Left colon (tissue), 2 donors: ENCODE measurements around the gene FGGY. TPM values are rescaled to one million over a fixed set of nuclear protein-coding genes. Genes with fewer than 3 reads are reported as not detected.
A peak's percentile ranks its signal among the peaks of the same experiment; 100 is the strongest.
"Not testable (repeated sequence)": the region's sequence is repeated elsewhere in the genome, so short reads cannot be mapped to it uniquely, and the experiment has no call there.

Experiments
- ATAC-seq: fragments of 200-7000 bp; cut with Tn5 transposase; one replicate; pipeline ENCODE4 v1.9.1; 2020; ENCODE audit warnings: mild to moderate bottlenecking, moderate library complexity
- DNase-seq, 2 donors: peaks; one replicate each; pipeline ENCODE4 v3.0.0-alpha.2; 2020
- intact Hi-C, 2 donors: fragments of 100-400 bp; cut with DNase I in 1 of 2; cut with micrococcal nuclease in 1 of 2; formaldehyde crosslinking; loops; one replicate each; pipeline versions ENCODE4 v1.11.2 to v1.14.0; 2022; cut with DNase I, micrococcal nuclease
- total RNA-seq, 2 donors: library from RNA; stranded (reverse); fragmentation: NEBNext Ultra II Directional; extraction: Animal tissue kit (Norgen Biotek cat#: 25700); gene quantifications; one replicate each; pipeline ENCODE4 v1.2.1, GENCODE V29; 2021
- donor health status: DM: no; HTN: no; CAD: no.
- donor health status: DM: yes; HTN: yes; CAD: no.

Gene FGGY
- total RNA-seq, 2 donors from 2014 or later, result 17.3 to 24.1 TPM

DNA sequence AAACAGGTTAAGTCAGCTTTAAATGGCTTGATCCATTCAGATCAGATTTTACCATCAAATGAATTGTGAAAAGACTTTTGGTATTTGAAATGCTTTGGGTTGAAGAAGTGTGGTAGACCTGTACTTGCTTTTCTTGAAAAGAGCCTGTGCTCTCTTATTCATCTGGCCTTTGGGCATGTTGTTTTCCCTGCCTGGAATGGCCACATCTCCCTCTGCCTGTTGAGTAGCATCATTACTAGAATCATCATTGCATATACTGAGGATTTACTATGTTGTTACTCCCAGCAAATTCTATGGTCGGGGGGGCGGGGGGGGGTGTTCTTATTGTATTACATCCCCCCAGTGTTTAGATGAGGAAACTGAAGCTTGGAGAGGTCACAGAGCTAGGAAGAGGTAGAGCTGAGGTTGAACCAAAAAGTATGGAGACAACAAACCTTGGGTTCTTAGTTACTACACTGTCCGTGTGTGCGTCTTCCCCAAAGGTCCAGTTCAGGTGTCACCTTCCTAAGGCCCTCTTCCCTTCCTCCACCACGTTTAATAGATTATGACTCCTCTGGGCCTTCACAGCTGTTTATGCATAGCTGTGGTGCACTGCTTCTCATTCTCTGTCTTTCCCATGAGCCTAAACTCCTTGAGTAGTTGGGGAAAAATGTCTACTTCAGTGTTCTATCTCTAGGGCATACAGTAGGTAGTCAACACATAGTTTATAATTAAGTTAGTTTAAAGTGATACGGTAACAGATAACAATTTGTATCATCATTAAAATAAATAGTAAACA, 271.5 kb downstream of the FGGY start:
- DNase-seq, result no peak
- ATAC-seq, result no peak
- intact Hi-C loops, result no loop called here

DNA sequence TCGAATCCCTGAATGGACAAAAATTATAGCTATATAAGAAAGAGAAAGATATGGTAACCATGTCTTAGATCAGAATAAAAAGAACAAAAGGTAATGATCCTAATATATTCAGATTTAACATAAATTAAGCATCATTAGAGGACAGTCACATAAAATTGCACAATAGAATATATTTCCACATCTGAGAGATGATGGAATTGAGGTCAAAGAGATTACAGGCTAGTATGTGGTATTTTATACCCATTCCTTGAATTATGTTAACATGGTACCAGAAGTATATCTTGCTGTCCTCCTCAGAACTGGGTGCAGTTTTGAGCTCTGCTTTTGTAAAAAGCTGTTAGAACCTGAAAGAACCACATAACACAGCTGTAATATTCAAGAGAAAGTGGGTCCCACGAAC, 272.3 kb downstream of the FGGY start:
- intact Hi-C loops, result no loop called here
- no peak for DNase-seq
- no peak for ATAC-seq

DNA sequence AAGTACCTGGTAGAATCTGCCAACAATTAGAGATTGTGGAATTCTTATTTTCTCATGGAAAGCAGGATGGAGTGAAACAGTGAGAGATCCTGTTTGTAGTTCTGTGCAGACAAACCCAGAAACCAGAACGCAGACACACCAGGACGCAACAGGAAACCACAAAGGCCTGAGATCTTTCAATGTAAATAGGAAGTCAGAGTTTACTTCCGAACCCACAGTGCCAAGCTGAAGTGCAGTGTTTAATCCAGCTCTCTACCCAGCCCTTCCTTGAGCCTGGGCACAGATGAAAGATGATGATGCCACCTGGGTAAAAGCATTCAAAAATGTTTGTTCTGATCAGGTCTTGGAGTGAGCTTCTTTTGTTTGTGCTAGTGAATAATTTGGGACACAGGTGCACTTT, 273.6 kb downstream of the FGGY start:
- intact Hi-C loops, result no loop called here
- no peak for DNase-seq
- ATAC-seq, result no peak

GRCh38 chr1:59574085-59574484, 277.2 kb downstream of the FGGY start:
- ATAC-seq (no peak), DNase-seq (no peak)
- intact Hi-C loops, result no loop called here

GRCh38 chr1:59577774-59578173, 280.9 kb downstream of the FGGY start:
- DNase-seq (no peak), ATAC-seq (no peak)
- intact Hi-C loops, result no loop called here

DNA sequence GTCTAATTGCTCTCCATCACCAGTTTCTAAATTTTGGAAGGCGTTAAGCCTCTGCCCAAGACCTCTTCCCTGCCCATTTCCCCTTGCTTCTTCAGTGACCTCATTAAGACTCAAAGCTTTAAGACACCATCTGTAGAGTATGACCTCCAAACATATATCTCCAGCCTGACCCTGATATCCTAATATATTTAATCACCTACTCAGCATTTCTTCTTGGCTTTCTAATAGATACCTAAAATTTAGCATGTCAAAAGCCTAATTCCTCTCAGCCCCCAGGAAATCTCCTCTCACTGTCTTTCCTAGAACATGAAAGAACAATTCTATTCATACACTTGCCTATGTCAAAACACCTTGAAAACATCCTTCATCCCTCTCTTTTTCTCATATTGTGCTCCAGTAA, 282.3 kb downstream of the FGGY start:
- intact Hi-C loops, result no loop called here
- ATAC-seq (no peak), DNase-seq (no peak)

- intact Hi-C loops, result no loop called here
- ATAC-seq (no peak), DNase-seq (no peak)
Observed at GRCh38 chr1:59580257-59580656, 283.4 kb downstream of the FGGY start.

GRCh38 chr1:59592410-59592809, 295.5 kb downstream of the FGGY start:
- intact Hi-C loops, ATAC-seq: not testable (repeated sequence)

GRCh38 chr1:59592924-59593323, 296.0 kb downstream of the FGGY start:
- DNase-seq, result no peak
- no peak for ATAC-seq
- intact Hi-C loops, result no loop called here

More at GRCh38 chr1:59592410-59592809, 295.5 kb downstream of the FGGY start:
- not testable (repeated sequence) for DNase-seq

DNA sequence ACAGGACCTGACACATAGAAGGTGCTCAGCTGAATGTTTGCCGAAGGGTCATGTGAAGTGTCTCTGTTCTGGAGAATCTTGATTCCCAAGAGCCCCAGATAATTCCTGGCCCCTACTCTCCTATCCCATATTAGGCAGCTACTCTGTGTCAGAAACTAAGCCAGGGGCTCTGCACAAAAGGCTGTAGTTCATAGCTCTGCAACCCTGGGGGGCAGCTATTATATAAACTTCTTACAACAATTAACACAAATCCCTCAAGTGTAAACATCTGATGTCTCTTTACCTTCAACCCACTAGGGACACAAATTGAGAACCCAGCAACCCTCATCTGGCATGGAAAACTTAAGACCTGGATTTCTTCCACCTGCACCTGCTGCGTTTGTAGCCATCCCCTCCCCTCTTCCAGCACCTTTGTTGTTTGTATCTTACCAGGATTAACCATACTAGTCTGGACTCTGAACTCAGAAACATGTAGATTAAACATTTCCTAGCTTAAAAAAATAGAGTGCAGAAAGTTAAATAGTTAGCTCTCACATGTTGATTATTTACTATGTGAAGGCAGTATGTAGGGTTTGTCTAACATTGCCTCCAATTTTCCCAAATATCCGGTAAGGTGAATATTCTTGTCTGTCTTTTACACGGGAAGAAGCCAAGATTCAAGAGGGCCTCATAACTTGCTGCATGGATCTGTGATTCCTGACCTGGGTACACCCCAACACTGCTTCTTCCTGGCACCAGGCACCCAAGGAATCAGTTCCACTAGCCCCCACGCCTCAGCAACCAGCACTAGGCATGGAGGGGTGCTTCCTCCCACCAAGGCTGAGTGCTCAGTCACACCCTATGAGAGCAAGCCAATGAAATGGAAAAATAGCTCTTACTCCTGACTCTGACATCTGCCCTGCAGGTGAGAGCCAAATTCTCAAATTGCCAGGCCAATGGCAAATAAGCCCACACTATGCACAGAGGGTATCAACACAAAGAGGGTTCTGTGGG, 297.2 kb downstream of the FGGY start:
- peak; percentile 90 for ATAC-seq
- DNase-seq, result no peak

GRCh38 chr1:59595774-59596173, 298.9 kb downstream of the FGGY start:
- DNase-seq, result no peak
- intact Hi-C loops, result no loop called here
- peak; percentile 48 for ATAC-seq

More for the DNA sequence above, 297.2 kb downstream of the FGGY start:
- intact Hi-C loops, result no loop called here

- ATAC-seq, result peak; percentile 38
- no peak for DNase-seq
- intact Hi-C loops, result no loop called here
Observed at GRCh38 chr1:59596432-59596831, 299.5 kb downstream of the FGGY start.

DNA sequence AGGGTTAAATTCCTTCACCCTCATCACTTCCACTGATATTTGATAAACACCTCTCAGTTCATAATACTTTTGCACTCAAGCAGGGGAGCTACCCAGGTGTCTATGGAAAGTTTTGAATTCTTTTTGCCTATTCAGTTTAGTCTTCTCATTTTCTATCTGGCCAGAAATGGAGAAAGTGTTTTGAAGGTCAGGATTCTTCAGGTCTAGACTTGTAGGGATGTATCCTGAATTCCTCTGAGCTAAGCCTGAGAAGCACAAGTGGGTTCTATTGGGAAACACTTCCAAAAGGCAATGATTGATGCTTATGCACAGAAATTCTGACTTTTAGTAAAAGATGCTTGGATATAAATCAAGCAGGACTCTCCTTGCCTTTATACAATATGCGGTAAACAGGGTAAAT, 300.1 kb downstream of the FGGY start:
- DNase-seq (no peak), ATAC-seq (no peak)
- intact Hi-C loops, result no loop called here

GRCh38 chr1:59597420-59598119, 300.7 kb downstream of the FGGY start:
- ATAC-seq, result no peak
- intact Hi-C loops, result no loop called here
- no peak for DNase-seq

DNA sequence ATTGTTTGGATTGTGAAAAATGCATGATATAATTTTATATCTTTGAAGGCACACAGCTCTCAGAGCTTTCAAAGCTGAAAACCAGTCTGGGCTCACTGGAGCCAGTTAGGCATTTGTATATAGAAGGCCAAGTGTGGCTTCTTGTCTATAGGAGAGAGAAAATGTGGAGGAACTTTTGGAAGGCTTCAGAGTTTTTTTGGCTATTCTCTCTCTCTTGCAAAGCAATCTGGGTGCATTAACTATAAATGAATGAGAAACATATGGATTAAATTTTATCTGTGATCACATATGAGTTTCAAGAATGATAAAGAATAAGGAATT, 301.2 kb downstream of the FGGY start:
- no peak for DNase-seq
- intact Hi-C loops, result no loop called here
- no peak for ATAC-seq

DNA sequence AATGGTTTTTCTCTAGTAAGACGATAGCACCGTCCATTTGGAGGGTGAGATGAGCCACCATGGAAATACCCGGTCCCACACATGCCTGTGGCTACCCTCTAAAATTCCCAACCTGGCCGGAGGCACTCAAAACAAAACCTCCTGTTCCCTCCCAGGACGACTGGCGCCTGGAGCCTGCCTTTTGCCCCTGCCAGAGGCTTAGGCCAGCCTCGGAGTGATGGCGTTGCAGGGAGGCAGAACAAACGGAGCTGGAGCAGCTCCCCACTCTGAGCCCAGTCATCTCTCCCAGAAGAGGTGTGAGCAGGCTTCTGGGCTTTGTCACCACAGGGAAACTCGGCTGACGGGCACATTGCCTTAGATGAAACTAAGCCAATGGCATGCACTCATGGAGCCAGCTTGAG, 304.1 kb downstream of the FGGY start:
- intact Hi-C loops, result no loop called here
- ATAC-seq (no peak), DNase-seq (peak in 1 of 2 donors; percentile 54)

- intact Hi-C loops, result no loop called here
- DNase-seq (no peak), ATAC-seq (no peak)
Observed at GRCh38 chr1:59601811-59602210, 304.9 kb downstream of the FGGY start.

- ATAC-seq (no peak), DNase-seq (no peak)
- intact Hi-C loops, result no loop called here
Observed at GRCh38 chr1:59604191-59604590, 307.3 kb downstream of the FGGY start.

GRCh38 chr1:59605184-59605583, 308.3 kb downstream of the FGGY start:
- intact Hi-C loops, result no loop called here
- ATAC-seq, result no peak
- DNase-seq, result no peak
